GM23338 (cell line): ENCODE measurements around the gene MRPS31. TPM values are rescaled to one million over a fixed set of nuclear protein-coding genes. Genes with fewer than 3 reads are reported as not detected.
A peak's percentile ranks its signal among the peaks of the same experiment; 100 is the strongest.

Source experiments
- ATAC-seq: fragments of 200-7000 bp; cut with Tn5 transposase; 3 replicates; pipeline ENCODE4 v1.9.1; 2020
- DNase-seq: peaks from one replicate; pipeline ENCODE4 v3.0.0-alpha.2; 2015; ENCODE audit warnings: low spot score
- H2AFZ ChIP-seq: fragments of 200-600 bp; sonication (generic); 2 replicates; pipeline ENCODE4 v1.8.0; 2016; ENCODE audit warnings: antibody characterized with exemption, mild to moderate bottlenecking, moderate library complexity
- H3F3A ChIP-seq: fragments of 200-600 bp; sonication (generic); replicated peaks from 2 replicates; pipeline ENCODE4 v1.8.0; 2017; ENCODE audit warnings: antibody characterized with exemption, mixed run types, low read depth
- H3K27ac ChIP-seq: fragments of 200-600 bp; sonication (generic); 2 replicates; pipeline ENCODE4 v1.6.1; 2016; ENCODE audit warnings: low read depth
- H3K27me3 ChIP-seq: fragments of 200-600 bp; sonication (generic); 2 replicates; pipeline ENCODE4 v1.8.0; 2016; ENCODE audit warnings: mild to moderate bottlenecking, mixed run types, moderate library complexity; ENCODE audit not compliant: insufficient read depth
- H3K36me3 ChIP-seq: fragments of 200-600 bp; sonication (generic); 2 replicates; pipeline ENCODE4 v1.8.0; 2016; ENCODE audit warnings: mild to moderate bottlenecking; ENCODE audit not compliant: insufficient read depth
- H3K4me1 ChIP-seq: fragments of 200-600 bp; sonication (generic); 2 replicates; pipeline ENCODE4 v1.8.0; 2016; ENCODE audit warnings: mild to moderate bottlenecking, moderate library complexity; ENCODE audit not compliant: insufficient read depth
- H3K4me2 ChIP-seq: fragments of 200-600 bp; sonication (generic); 2 replicates; pipeline ENCODE4 v1.7.1; 2017; ENCODE audit warnings: mixed run types
- H3K4me3 ChIP-seq: fragments of 200-600 bp; sonication (generic); 2 replicates; pipeline ENCODE4 v1.6.1; 2016; ENCODE audit warnings: mixed run types
- H3K79me2 ChIP-seq: fragments of 200-600 bp; sonication (generic); replicated peaks from 2 replicates; pipeline ENCODE4 v1.8.0; 2017; ENCODE audit warnings: mild to moderate bottlenecking; ENCODE audit not compliant: insufficient read depth
- H3K9me2 ChIP-seq: fragments of 200-600 bp; sonication (generic); 2 replicates; pipeline ENCODE4 v1.8.0; 2017; ENCODE audit not compliant: insufficient read depth
- H4K20me1 ChIP-seq: fragments of 200-600 bp; sonication (generic); replicated peaks from 2 replicates; pipeline ENCODE4 v1.8.0; 2017; ENCODE audit warnings: mild to moderate bottlenecking; ENCODE audit not compliant: insufficient read depth
- H3K27ac Mint-ChIP-seq: 2 replicates; pipeline ENCODE4 v1.8.0; 2020; ENCODE audit warnings: inconsistent platforms, mild to moderate bottlenecking, moderate library complexity, mixed read lengths
- H3K27me3 Mint-ChIP-seq: 3 replicates; pipeline ENCODE4 v1.8.0; 2022; ENCODE audit warnings: low read depth, mild to moderate bottlenecking, moderate library complexity, mixed read lengths, inconsistent platforms; ENCODE audit not compliant: insufficient read depth, poor library complexity
- H3K36me3 Mint-ChIP-seq: 3 replicates; pipeline ENCODE4 v1.8.0; 2021; ENCODE audit warnings: low read depth, mild to moderate bottlenecking, inconsistent platforms, moderate library complexity, mixed read lengths
- H3K4me1 Mint-ChIP-seq: 3 replicates; pipeline ENCODE4 v1.8.0; 2020; ENCODE audit warnings: mild to moderate bottlenecking, inconsistent platforms, mixed read lengths
- H3K4me3 Mint-ChIP-seq: 3 replicates; pipeline ENCODE4 v1.8.0; 2021; ENCODE audit warnings: moderate library complexity, mild to moderate bottlenecking, inconsistent platforms, mixed read lengths
- H3K9me3 Mint-ChIP-seq: 3 replicates; pipeline ENCODE4 v1.8.0; 2020; ENCODE audit warnings: moderate library complexity, mild to moderate bottlenecking, inconsistent platforms, mixed read lengths
- CREB1 ChIP-seq: fragments of 250-450 bp; sonication (Bioruptor Pico); IDR thresholded peaks from 2 replicates; pipeline ENCODE4 v1.5.0; 2020; ENCODE audit warnings: low read depth, mild to moderate bottlenecking, moderate library complexity
- CTCF ChIP-seq, 2 experiments: fragments of 200-600 bp in 1 of 2; sonication (generic) in 1 of 2; conservative IDR thresholded peaks; 2 replicates each; pipeline versions ENCODE4 v1.5.1 to v1.6.1; 2016 to 2017; ENCODE audit warnings: antibody characterized with exemption in 2 of 2, low read depth in 2 of 2, mild to moderate bottlenecking in 2 of 2, moderate library complexity in 1 of 2
- ETS1 ChIP-seq: IDR thresholded peaks from 2 replicates; pipeline ENCODE4 v1.6.1; 2016; ENCODE audit warnings: antibody characterized with exemption
- EZH2 ChIP-seq: fragments of 200-600 bp; sonication (generic); IDR thresholded peaks from one replicate; pipeline ENCODE4 v1.8.0; 2017; ENCODE audit warnings: antibody characterized with exemption, mild to moderate bottlenecking, low read depth; ENCODE audit not compliant: unreplicated experiment
- EZH2phosphoT487 ChIP-seq: fragments of 200-600 bp; sonication (generic); IDR thresholded peaks from one replicate; pipeline ENCODE4 v1.8.1; 2018; ENCODE audit warnings: antibody characterized with exemption; ENCODE audit not compliant: unreplicated experiment
- JUNB ChIP-seq: IDR thresholded peaks from one replicate; pipeline ENCODE4 v1.6.1; 2016; ENCODE audit warnings: antibody characterized with exemption; ENCODE audit not compliant: unreplicated experiment
- NANOG ChIP-seq: IDR thresholded peaks from 2 replicates; pipeline ENCODE4 v1.6.1; 2016; ENCODE audit warnings: antibody characterized with exemption, borderline replicate concordance
- POLR2AphosphoS5 ChIP-seq: IDR thresholded peaks from 2 replicates; pipeline ENCODE4 v1.6.1; 2016; ENCODE audit warnings: antibody characterized with exemption, low read depth
- REST ChIP-seq: IDR thresholded peaks from one replicate; pipeline ENCODE4 v1.6.1; 2018; ENCODE audit warnings: antibody characterized with exemption; ENCODE audit not compliant: unreplicated experiment
- STAT1 ChIP-seq: IDR thresholded peaks from one replicate; pipeline ENCODE4 v1.6.1; 2016; ENCODE audit warnings: antibody characterized with exemption; ENCODE audit not compliant: unreplicated experiment
- ZNF114 ChIP-seq: fragments of 250-450 bp; sonication (Bioruptor Pico); IDR thresholded peaks from 2 replicates; pipeline ENCODE4 v1.5.0; 2020; ENCODE audit warnings: mild to moderate bottlenecking, moderate library complexity
- ZNF331 ChIP-seq: fragments of 250-450 bp; sonication (Bioruptor Pico); IDR thresholded peaks from 2 replicates; pipeline ENCODE4 v1.5.0; 2020; ENCODE audit warnings: low read depth, mild to moderate bottlenecking, moderate library complexity
- ZNF462 ChIP-seq: fragments of 250-450 bp; sonication (Bioruptor Pico); IDR thresholded peaks from 2 replicates; pipeline ENCODE4 v1.5.0; 2020; ENCODE audit warnings: mild to moderate bottlenecking, moderate library complexity
- polyA plus RNA-seq: library from polyadenylated mRNA; unstranded; fragments of >200 nt; fragmentation: Nextera tagmentation; extraction: Ambion mirVana; gene quantifications from 2 replicates; pipeline ENCODE4 v1.2.1, GENCODE V29; 2016
- total RNA-seq: library from RNA; depleted of rRNA; stranded (reverse); fragments of >200 nt; shearing (Covaris generic); gene quantifications from 2 replicates; pipeline ENCODE4 v1.2.3, GENCODE V29; 2014

The MRPS31 gene
- total and polyA plus RNA-seq, 2 experiments from 2014 or later = 26.8 to 62.7 TPM

- Histone ChIP-seq H3F3A (no peaks in the 10 kb centered on the region), H3K9me2 (no peaks in the 10 kb centered on the region), H3K4me2 (no peak overlapping the region), H3K27ac (0 out of 2 replicates have a peak overlapping the region, but pooled peaks have one; percentile 4), H3K27me3 (no peaks in the 10 kb centered on the region), H4K20me1 (no peaks in the 10 kb centered on the region), H3K4me1 (no peaks in the 10 kb centered on the region), H3K36me3 (peaks cover 2% of the 10 kb centered on the region; the same call in 1 of the 2 replicates), H3K79me2 (no peaks in the 10 kb centered on the region), H3K4me3 (no peak overlapping the region), H2AFZ (no peak overlapping the region)
- H3K36me3 Mint-ChIP-seq = peaks cover 31% of the 10 kb centered on the region; the same call in 2 of the 3 replicates
- no peaks in the 10 kb centered on the region for H3K4me1 Mint-ChIP-seq
- DNase-seq = no peak
- H3K27me3 Mint-ChIP-seq = no peaks in the 10 kb centered on the region
- H3K27ac Mint-ChIP-seq = no peak overlapping the region
- no peak for ATAC-seq
- no peaks in the 10 kb centered on the region for H3K9me3 Mint-ChIP-seq
- no peak overlapping the region for H3K4me3 Mint-ChIP-seq
- TF ChIP-seq EZH2phosphoT487 = no peak
- TF ChIP-seq ZNF114 (CRISPR knock-in tag) = no peak
- TF ChIP-seq POLR2AphosphoS5 = no peak
- TF ChIP-seq CTCF (conservative IDR thresholded peaks at IDR 0.05; ENCODE audit: low read depth in 2 of 2) = no peak
- TF ChIP-seq EZH2 = no peak
- TF ChIP-seq CREB1 (CRISPR knock-in tag) = no peak
- no peak for TF ChIP-seq STAT1
- no peak for TF ChIP-seq NANOG
- no peak for TF ChIP-seq ZNF462 (CRISPR knock-in tag)
- TF ChIP-seq ZNF331 (CRISPR knock-in tag) = no peak
- TF ChIP-seq JUNB = no peak
- no peak for TF ChIP-seq ETS1
- no peak for TF ChIP-seq REST
Measured at GRCh38 chr13:40756042-40756441, 14.9 kb downstream of the MRPS31 start.
